ENCODE measurements around the gene LINGO1.

- TF ChIP-seq CTCF (IDR thresholded peaks at IDR 0.05) (no peak), POLR2A (IDR thresholded peaks at IDR 0.05) (no peak)
These were observed 53.9 kb downstream of the LINGO1 start for GRCh38 chr15:77578641-77579372.
